ENCODE measurements around the gene NRXN2.

The NRXN2 gene

DNA sequence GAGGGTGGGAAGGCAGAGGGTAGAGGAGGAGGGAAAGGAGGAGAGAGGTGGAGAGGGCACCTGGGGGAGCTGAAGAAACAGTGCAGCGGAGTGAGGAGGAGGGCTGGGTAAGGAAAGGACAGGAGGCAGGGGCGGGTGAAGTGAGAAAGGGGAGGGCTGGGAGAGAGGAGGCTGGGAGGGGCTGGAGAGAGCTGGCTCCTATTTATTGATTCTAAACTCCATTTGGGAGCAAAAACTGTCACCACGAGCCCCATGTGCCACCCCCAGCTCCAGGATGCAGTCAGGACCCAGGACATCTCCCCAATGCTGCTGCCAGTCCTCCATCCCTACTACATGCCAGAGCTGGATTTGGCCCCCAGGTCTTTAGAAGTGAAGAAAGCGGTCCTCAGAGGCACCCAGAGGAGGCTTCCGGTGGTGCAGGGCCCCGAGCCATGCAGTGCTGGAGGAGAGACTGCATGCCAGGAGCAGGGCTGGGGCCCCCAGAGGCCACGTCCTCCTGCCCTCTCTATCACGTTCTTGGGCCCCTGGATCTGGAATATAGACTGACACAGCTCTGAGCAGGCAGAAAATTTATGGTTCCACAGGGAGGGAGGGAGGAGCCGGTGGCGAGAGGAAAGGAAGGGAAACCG is 78.2 kb downstream of the NRXN2 start:
- DNase-seq, result no peak

DNA sequence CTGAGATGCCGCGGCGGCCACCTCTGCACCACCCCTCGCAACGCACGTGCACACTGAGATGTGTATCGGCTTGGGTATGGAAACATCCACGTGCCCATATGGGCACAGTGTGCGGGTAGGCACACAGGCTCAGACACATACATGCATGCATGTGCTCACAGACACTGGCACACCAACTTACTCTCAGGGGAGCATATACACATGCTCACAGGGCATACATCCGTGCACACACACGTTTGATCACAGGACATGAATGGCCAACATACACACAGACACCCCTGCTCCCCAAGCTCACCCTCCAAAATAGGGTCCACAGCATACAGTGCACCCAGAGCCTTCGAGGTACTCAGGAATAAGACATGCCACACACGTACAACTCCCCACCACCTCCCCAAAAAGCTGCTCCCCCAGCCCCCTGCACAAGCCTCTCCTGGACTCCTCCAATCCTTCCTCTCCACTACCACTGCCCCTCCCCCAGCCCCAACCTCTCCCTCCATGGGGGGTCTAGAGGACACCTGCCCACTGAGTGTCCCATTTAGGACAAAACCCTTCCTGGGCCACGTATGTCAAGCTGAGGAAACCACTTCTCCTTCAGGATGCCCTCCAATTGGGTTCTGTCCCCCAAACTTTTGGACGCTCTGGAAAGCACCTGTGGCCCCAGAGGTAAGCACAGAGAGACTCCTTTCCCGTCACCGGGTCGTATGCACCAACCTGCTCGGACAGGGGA is 78.9 kb downstream of the NRXN2 start:
- DNase-seq, result no peak

DNA sequence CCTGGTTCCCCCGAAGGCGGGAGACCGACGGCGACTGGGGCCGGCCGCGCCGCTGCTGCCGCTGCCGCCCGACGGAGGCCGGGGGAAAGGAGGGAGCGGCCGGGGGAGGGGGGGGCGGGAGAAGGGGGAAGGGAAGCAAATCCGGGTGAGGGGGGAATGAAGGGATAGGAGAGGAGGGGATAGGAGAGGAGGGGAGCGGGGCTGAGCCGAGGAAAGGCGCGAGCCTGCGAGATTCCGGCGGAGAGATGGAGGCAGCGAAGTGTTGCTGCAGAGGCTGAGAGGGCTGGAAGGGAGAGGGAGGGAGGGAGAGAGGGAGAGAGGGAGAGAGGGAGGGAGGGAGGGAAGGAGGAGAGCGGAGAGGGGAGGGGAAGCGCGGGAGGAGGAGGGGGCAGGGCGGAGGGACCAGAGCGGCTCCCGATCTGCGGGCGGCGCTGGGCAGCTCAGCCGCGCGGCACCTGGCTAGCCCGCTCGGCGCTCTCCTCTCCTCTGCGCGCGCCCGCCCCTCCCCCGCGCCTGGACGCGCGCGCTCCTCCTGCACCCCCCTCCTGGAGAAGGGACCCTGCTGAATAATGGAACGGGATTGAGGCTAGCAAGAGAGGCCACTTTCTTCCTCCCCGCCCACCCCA is 79.6 kb downstream of the NRXN2 start:
- DNase-seq, result no peak

DNA sequence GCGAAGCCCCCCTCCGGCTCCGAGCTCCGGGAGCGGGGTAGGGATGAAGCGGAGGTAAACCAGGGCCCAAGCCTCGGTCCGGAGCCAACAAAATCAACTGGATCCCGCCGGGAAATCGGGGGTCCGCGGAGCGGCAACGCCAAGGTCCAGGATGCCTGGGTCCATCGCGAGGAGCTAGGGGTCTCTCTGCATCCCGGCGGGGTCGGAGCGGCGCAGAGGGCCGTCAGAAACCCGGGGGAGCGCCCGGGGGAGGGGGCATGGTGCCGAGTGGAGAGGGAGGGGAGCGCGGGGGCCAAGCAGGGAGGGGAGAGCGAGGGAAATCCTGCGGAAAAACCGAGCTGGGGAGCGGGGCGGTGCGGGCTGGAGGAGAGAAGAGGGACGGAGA is 80.1 kb downstream of the NRXN2 start:
- DNase-seq, result no peak

DNA sequence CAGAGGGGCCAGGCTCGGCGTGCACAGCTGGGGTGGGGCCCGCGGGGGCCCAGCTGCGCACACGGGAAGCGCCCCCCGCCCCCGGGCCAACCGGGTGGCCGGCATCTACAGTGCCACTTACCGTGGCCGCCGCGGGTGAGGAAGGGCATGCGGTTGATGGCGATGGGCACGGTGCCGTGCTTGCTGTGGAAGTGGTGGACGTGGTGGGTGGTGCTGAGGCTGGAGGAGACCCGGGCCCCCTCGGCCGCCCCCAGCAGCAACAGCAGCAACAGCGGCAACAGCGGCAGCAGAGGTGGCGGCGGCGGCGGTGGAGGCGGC is 80.6 kb downstream of the NRXN2 start:
- no peak for DNase-seq

DNA sequence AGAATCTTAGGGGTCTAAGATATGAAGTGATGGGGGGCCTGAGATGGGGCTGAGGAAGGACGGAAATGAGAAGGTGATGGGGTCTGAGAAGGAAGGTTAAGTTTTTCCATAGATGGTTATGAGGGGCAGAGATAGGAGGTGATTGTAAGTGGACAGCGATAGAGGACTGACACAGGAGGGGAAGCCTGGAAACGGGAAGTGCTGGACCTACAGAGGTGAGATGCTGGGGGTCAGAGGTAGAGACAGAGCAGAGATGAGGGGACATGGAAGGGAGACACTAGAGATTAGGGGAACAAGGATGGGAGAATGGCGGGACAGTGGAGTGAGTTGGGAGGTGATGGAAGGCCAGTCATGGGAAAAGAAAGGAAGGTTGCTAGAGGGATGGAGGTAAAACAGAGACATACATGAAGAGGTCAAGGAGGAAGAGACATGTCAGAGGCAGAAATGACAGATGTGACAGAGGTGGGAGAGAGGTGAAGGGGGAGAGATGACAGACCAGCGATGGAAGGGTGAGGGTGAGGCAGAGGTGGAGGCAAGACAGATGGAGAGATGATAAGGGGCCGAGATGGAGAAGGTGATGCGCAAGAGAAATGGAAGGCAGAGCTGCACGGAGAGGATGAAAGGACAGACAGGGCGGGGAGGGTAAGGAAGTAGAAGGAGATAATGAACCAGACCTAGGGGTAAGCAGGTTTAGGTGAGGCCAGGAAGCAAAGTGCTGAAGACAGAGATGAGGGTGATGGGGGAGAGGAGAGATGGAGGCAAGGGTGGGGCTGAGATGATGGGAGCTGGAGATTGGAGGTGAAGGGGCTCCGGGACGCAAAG is 81.2 kb downstream of the NRXN2 start:
- DNase-seq, result no peak

DNA sequence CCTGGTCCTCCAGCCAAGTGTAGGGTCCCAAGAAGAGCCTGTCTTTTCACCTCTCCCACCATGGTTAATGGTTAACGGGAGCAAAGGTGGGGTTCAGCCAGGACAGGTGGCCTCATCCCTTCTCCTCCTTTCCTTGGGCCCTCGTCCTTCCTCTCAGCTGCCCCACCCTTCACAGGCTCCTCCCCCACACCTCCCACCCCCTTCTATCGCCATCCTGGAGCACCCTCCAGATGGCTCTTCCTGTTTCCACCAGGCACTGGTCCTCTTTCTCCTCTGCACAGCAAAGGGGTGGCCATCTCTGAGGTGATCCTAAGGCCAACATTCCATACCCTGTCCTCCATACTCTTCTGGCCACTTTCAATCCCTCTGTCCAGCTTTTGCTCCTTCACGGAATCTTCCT is 83.1 kb downstream of the NRXN2 start:
- no peak for DNase-seq

DNA sequence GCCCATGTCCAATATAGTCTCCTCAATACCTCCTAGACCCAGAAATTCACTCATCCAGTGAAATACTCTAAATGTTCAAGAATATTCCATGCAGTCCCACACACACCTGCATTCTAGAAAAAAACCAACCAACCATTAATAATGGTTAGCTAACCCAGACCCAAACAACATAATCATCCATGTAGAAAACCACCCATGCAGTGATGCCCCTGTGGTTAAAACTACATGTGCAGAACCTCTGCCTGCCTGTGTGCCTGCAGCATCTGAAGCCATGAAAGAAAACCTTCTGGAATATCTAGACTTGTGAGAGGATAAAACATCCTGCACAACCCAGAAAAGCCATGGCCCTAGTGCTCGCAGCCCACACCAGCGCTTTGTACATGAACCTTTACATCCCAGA is 84.2 kb downstream of the NRXN2 start:
- DNase-seq, result no peak

DNA sequence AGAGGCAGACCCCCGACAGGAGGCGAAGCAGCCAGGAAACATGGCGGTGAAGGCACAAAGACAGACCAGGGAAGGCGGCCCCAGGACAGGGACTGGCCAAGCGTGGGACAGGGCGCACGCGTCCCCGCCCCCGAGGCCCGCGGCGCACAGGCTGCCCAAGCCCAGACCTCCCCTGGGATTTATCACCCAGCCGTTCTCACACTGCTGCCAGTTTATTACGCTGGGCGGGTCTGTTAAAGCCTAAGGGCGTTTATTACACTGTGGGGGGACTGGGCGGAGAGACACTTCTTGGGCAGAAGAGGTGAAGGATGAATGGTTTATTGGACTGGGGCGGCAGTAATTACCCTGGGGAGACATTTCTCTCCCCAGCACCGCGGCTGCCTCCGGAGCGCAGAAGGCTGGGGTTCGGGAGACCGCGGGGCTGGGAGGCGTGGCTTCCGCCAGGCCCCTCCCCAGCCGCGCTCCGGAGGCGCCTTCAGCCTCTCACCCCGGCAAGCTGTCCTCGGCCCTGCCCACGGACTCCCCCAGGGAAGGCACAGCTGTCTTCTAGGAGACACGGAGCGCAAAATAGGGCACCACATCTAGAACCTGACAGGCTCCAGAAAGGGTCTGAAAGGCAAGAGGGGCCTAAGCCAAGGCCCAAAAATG is 84.9 kb downstream of the NRXN2 start:
- no peak for DNase-seq

DNA sequence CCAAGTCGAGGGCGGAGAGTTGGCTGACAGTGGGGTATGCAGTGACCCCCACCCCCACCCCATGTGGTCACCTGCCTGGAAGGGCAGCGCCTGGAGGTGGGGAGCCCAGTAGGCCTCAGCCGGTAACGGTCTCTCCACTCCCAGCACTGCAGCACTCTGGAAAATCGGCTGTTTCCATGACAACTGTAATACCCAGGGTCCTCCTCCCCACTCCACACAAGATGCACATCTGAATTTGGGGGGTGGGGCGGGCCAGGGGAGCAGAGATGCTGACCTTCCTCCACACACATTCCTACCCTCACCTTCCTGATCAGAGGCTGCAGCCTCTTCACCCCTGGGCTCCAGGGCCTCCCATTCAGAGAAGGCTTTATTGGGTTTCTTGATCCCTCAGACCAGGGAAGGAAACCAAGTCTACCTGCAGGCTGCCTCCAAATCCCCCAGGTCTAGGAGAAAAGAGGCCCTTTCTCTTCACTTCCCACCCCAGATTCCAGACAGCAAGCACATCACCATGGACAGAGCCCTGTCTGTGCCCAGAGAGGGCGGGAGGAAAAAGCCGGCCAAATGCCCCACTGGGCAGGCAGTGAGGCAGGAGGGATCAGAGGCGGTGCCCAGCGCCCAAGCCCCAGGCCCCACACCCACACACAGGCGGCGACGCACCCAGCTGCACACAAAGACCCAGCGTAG is 85.5 kb downstream of the NRXN2 start:
- DNase-seq, result no peak

DNA sequence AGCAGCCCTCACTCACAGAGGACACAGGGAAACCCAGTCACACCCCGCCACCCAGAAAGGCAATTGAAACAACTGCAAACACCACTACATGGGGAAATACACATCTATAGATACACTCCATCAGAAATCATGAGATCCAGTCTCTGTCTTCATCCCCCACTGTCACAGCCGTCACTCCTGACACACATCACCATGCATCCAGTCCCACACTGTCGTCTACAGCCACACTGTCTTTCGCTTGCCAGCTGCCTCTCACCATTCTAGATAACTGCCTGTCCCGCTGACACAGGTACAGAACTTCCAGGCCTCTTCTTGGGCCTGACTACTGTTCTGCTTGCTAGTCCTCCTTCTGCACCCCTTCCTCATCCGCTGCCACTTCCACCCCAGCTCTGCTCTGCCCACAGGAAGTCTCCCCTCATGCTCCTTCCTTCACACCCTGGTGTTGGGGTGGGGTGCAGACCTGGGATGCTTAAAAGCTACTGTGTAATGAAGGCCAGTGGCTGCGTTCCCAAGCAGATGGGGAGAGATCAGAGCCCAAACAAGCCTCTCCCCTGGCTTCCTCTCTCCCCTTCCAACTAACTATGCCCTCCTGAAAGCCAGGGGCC is 89.3 kb downstream of the NRXN2 start:
- DNase-seq, result no peak

DNA sequence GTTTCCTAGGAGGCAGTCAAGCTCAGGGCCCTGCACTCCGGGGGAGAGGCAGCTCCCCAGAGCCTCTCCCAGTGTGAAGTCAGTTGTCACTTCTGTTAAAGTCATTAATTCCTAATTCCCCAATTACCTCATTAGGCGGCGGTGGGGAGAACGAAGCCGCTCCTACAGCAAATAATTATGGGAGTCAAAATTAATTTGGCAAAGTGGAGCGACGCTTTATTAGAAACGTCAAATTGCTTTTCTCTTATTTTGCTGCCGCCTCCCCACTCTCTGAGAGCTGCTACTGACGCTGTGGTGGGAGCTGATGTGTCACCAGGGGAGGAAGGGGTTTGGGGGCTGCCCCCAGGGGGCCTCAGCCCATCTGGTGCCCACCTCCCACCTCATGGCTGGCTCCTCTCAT is 90.3 kb downstream of the NRXN2 start:
- no peak for DNase-seq

DNA sequence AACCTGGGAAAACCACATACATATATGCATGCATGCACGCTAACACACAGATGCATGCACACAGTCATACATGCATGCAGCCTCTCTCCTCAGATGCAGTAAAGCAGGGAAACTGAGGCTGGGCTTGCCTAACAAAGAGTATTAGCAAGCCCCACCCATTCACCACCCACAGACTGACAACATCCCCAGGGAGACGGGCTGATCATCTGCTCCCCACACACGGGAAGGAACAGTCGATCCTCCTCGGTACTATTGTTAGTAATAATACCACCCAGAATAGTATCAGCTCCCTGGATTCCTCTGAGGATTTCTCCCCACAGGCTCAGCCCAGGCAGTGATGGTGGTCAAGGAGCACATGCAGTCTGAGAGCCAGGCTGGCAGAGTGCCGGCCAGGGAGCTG is 90.8 kb downstream of the NRXN2 start:
- DNase-seq, result no peak

DNA sequence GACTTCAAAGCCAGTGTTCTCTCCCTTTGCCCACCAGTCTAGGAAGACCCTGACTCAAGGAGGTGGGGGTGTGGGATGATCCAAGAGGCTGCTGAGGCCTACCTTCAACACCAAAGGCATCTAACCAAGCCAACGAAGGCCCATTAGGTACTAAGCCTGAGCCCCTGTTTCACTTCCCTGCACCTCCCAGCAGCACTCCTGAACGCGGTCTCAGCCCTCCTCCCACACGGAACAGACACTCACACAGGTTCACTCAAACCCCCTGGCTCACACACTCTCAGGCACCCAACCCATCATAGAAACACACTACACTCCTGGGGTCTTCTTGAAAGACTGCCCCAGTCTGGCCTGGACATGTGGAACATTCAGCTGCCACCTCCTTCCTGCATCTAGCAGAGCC is 91.3 kb downstream of the NRXN2 start:
- no peak for DNase-seq

DNA sequence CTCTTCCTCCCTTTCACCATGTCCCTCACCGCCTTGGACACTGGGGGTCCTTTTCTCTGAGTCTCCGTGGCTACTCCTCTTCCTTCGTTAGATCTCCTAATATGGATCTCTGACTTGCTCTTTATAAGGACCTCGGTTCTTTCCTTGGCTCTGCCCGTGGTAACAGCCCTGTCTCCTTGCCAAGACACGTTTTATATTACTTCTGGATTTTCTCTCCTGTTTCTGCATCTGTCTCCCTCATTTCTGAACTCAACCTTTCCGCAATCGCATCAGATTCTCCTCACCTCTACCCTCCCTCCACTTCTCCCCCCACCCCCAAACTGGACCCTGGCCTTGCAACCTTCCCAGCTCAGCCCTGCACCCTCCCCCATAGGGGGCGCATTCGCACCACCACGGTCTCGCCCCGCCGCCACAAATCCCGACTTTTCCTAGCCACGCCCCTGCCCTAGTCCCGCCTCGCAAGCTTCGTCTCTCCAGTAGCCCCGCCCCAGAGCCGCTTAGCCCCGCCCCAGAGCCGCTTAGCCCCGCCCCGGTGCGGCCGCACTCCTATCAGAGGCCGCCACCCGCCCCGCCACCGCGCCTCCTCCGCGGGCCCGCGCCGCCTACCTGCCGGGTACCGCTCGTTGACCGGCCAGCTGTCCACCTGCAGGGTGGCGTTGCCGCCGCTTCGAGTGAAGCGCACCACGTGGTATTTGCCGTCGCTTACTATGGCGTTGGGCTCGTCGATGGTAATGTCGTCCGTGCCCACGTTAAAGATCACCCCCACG is 93.0 kb downstream of the NRXN2 start:
- DNase-seq, result no peak

DNA sequence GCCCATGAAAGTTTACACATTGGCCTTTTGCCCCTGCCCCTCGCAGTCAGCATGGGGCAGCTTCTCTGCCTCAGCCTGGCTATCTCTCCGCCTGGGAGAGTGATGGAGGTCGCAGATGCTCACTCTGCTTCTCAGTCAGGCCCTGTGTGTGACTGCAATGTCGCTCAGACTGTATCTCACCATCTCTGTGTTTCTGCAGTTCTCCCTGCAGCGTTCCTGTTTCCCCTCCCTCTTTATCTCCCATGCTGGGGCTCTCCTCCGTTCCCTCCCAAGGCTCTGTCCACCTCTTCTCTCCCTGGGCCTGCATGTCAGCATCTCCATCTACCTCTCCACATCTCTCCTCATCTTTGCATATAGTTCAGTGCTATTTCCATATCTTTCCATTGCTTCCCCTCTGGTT is 93.9 kb downstream of the NRXN2 start:
- DNase-seq, result no peak

DNA sequence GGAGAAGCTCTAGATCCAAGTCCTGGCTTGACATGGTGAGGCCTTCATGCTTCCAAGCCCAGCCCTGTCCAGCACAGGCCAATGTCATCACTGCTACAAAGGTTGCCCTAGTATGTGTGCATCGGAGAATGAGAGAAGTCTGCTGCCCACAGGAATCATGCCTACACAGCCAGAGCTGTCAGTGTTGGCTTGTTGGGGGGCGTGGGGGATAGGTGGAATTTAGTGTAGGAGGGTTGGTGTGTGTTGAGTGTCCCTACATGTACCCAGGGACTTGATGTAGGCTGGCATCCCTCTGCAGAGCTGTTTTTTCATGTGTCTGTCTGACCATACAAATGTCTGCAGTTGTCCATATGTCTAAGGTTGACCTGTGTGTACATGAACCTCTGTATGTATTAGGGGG is 94.4 kb downstream of the NRXN2 start:
- no peak for DNase-seq

DNA sequence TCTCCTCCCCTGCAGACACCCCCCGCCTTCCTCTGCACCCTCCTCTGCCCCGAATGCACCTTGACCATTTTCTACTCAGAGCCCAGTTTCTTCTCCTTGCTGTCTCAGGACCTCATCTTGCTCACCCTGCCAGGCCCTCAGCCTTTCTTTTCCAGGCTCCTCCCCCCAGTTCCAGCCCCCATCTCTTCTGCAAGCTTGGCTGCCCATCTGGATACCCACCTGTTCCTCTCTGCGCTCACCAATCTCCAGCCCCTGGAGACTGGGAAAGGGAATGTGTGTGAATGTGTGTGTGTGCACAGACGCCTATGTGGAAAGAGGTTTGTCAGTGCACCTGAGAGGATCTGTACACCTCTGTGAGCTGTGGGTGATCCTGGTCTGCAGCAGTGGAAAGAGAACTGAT is 95.6 kb downstream of the NRXN2 start:
- no peak for DNase-seq

DNA sequence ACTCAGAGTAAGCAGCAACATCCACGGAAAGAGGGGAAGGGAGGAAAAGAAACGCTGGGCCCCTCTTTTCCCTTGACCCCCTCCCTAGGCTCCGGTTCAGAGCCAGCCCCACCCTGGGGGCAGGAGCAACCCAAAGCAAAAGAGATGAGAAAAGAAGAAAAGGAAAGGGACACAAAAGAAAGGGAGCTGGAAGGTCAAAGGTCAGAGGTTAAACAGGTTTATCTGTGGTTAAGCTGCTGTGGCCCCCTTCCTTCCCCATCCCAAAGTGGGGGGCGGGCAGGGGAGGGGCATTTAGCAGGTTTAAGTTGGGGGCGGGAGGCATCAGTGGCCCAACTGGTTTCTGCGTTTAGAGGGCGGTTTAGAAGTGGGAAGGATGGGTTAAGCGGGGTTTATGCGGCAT is 96.4 kb downstream of the NRXN2 start:
- no peak for DNase-seq

DNA sequence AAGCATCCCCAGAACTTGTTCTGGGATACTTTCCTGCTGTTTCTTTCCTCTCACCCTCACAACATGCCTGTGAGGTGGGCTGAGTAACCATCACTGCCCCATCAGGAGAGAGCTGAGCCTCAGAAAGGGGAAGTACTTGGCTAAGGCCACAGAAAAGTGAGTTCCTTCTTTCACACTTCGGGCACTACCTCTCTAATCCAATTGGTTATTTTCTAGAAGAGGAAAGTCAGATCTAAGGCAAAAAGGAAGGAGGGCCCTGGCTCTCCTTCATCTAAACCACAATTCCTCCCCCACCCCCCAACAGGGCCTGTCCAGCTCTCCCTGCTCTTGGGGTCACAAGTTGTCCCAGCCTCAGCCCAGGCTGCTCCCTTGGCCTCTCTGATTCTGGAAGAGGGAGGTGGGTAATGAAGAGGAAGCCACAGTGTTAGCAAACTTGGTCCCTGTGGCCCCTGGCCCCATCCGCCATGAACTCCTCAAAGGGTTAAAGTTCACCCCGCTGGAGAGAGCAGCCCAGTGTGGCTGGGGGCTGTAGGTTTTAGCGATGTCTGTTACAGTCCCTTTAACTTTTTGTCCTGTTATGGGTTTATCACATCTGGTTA is 98.0 kb downstream of the NRXN2 start:
- DNase-seq, result peak; percentile 54 to 62

DNA sequence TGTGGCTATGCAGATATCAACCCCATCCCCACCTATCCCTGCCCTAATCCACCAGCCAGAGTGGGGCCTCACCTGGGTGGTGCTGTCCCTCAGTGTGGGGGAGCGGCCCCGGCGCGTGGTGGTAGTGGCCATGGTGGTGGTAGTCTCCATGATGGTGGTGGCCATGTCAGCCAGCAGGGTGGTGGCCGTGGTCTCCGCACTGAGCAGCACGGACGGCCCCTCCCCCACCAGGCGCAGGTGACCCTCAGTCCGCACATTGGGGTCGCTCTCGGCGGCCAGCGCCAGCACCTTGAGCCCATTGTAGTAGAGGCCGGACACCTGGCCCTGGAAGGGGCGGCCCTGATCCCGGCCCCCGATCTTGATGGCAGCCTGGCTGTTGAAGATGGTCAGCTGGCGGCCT is 100.3 kb downstream of the NRXN2 start:
- DNase-seq, result no peak
